AG04449 (cell line): ENCODE results near the gene IDH3A.

Experiments
- CTCF ChIA-PET: fragments of 350-600 bp; formaldehyde crosslinking; extraction: SDS; loops from one replicate; lab custom pipeline; 2021; ENCODE audit warnings: antibody characterized with exemption; lab: Yijun Ruan, JAX
- POLR2A ChIA-PET: fragments of 400-600, 350-600 bp; formaldehyde crosslinking; extraction: SDS; loops from one replicate; lab custom pipeline; 2020; ENCODE audit warnings: antibody characterized with exemption, inconsistent platforms; lab: Yijun Ruan, JAX
- DNase-seq: peaks from one replicate; pipeline ENCODE4 v3.0.0-alpha.2; 2010; ENCODE audit warnings: low read depth, low spot score
- H3K4me3 ChIP-seq: 2 replicates; pipeline ENCODE4 v1.5.1; 2011; ENCODE audit warnings: low read depth, mild to moderate bottlenecking, control low read depth, low read length
- CTCF ChIP-seq: IDR thresholded peaks from one replicate; pipeline ENCODE4 v1.5.1; 2011; ENCODE audit warnings: mild to moderate bottlenecking, moderate library complexity, low read length, control low read depth, inconsistent platforms; ENCODE audit not compliant: insufficient read depth; ENCODE audit errors: missing control alignments

IDH3A gene

GRCh38 chr15:78201281-78202190, 52.4 kb downstream of the IDH3A start:
- ChIA-PET POLR2A (no interaction called here), CTCF (interaction anchor here (1.1 to 7.1 kb wide), 3 partner anchors 39 to 242 kb away, joined by 3 to 48 read pairs (median 4); no protein-coding TSS in a partner anchor)
- TF ChIP-seq CTCF = no peak
- H3K4me3 ChIP-seq = no peak overlapping the region
- no peak for DNase-seq

GRCh38 chr15:78203346-78204225, 54.4 kb downstream of the IDH3A start:
- no peak overlapping the region for H3K4me3 ChIP-seq
- ChIA-PET POLR2A (interaction anchor here (0.6 kb wide), 1 partner anchor 9 kb away, joined by 3 read pairs; no protein-coding TSS in a partner anchor), CTCF (interaction anchor here (0.7 to 3.1 kb wide), 5 partner anchors 8 to 90 kb away, joined by 3 to 16 read pairs (median 4); no protein-coding TSS in a partner anchor)
- no peak for TF ChIP-seq CTCF
- DNase-seq = no peak

GRCh38 chr15:78204351-78205309, 55.5 kb downstream of the IDH3A start:
- POLR2A ChIA-PET = no interaction called here
- no peak for DNase-seq
- CTCF ChIA-PET = interaction anchor here (0.9 to 3.9 kb wide), 5 partner anchors 9 to 245 kb away, joined by 4 to 22 read pairs (median 5); no protein-coding TSS in a partner anchor
- no peak for TF ChIP-seq CTCF
- no peak overlapping the region for H3K4me3 ChIP-seq

- no peak for DNase-seq
- no peak for TF ChIP-seq CTCF
- no peak overlapping the region for H3K4me3 ChIP-seq
- ChIA-PET CTCF (interaction anchor here (0.6 to 3.9 kb wide), 6 partner anchors 10 to 246 kb away, joined by 3 to 22 read pairs (median 4); partner anchors contain the start of gene CIB2), POLR2A (no interaction called here)
These were observed 56.2 kb downstream of the IDH3A start for GRCh38 chr15:78205337-78205736.

- POLR2A ChIA-PET = no interaction called here
- no peak for DNase-seq
- no peak for TF ChIP-seq CTCF
- H3K4me3 ChIP-seq = no peak overlapping the region
- CTCF ChIA-PET = interaction anchor here (0.6 to 3.9 kb wide), 6 partner anchors 10 to 247 kb away, joined by 3 to 22 read pairs (median 4); partner anchors contain the start of gene CIB2
These were observed 56.7 kb downstream of the IDH3A start for GRCh38 chr15:78205856-78206255.
